Choroid plexus epithelial cell (primary cell): ENCODE data around the gene CROCC2.

ENCODE experiments used
- DNase-seq: peaks from one replicate; pipeline ENCODE4 v3.0.0-alpha.2; 2010; ENCODE audit warnings: low read depth
- H3K4me3 ChIP-seq: 2 replicates; pipeline ENCODE4 v1.5.1; 2011; ENCODE audit warnings: low read depth, mild to moderate bottlenecking, control low read depth, low read length, moderate library complexity
- TF ChIP-seq, protein P1 (sequence below): conservative IDR thresholded peaks from 2 replicates; pipeline ENCODE4 v1.5.1; 2011; ENCODE audit warnings: low read depth, mild to moderate bottlenecking, control low read depth, inconsistent platforms, low read length, moderate library complexity

Gene CROCC2

DNA sequence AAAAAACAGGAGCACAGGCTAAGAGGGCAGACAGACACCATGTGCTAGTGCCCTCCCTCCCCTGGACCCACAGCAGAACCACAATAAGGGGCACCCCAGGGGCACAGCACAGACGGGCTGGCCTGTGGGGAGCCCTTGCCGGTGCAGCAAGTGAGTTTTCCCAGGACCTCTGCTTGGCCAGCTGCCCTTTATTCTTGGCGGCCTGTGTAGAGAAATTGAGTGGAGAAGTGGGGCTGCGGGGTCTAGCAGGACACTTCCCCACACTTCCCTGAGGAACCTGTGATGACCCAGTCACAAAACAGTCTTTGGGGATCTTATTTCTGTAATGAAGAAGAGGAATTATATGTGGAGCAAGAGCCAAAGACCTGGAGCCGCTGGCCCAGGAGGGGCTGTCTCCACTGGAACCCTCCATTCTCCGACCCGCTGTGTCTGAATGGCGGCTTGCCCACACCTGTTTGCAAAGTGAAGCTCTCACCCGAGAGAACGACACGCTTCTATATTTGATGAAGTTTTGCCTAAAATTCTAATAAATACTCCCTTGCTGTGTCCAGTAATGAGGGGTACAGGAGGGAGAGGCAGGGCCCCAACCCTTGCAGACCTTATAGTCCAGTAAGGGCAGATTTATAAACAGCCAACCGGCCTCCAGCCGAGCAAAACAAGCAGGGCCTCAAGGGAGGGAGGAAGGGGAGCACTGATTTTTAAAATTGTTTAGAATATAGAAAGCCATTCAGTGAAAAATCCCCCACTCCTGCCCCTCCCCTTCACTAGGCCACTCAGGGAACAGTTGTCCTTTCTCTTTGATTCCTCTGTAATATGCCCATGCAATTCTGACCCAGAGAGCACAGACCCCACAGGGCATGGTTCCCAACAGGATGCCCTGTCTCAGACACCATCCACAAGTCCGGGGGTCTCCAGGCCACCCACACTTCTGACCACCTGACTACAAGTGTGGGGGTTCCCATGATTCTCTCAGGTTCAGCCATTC lies 47.6 kb downstream of the CROCC2 start:
- no peak overlapping the region for H3K4me3 ChIP-seq
- TF ChIP-seq, protein P1, sequence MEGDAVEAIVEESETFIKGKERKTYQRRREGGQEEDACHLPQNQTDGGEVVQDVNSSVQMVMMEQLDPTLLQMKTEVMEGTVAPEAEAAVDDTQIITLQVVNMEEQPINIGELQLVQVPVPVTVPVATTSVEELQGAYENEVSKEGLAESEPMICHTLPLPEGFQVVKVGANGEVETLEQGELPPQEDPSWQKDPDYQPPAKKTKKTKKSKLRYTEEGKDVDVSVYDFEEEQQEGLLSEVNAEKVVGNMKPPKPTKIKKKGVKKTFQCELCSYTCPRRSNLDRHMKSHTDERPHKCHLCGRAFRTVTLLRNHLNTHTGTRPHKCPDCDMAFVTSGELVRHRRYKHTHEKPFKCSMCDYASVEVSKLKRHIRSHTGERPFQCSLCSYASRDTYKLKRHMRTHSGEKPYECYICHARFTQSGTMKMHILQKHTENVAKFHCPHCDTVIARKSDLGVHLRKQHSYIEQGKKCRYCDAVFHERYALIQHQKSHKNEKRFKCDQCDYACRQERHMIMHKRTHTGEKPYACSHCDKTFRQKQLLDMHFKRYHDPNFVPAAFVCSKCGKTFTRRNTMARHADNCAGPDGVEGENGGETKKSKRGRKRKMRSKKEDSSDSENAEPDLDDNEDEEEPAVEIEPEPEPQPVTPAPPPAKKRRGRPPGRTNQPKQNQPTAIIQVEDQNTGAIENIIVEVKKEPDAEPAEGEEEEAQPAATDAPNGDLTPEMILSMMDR: no peak
- no peak for DNase-seq

DNA sequence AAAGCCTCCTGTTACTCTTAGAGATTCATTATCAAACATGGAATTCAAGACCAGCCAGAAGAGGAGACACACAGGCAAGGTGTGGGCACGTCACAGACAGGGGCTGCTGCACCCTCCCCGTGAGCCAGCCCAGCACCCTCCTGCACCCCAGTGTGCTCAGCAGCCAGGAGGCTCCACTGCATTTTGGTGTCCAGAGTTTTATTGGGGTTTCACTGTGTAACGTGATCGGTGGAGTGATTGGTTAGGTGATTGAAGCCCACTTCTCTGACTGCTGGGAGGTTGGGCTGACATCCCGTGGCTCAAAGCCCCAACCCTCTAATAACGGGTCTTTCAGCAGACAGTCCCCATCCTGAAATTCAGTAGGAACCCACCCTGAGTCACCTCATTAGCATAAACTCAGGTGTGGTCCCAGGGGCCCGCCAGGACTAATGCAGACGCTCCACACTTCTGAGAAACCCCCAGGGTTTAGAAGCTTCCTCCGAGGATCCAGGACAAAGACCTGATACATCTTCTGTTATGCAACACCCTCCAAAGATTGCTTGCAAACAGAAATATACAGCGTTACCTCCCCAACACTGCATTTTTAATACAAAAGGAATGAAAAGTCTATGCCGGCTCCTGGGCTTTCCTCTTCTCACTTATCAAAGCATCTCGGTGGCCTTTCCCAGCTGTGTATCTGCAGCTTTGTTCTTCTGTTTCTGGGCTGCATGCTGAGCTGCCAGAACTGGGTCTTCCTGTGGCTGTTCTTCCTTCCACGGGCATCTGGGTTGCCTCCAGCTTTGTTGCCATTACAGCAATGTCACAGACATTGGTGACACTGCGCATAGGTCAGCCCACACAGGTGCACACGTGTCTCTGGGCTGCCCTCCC lies 48.5 kb downstream of the CROCC2 start:
- peak; percentile 10 for DNase-seq

DNA sequence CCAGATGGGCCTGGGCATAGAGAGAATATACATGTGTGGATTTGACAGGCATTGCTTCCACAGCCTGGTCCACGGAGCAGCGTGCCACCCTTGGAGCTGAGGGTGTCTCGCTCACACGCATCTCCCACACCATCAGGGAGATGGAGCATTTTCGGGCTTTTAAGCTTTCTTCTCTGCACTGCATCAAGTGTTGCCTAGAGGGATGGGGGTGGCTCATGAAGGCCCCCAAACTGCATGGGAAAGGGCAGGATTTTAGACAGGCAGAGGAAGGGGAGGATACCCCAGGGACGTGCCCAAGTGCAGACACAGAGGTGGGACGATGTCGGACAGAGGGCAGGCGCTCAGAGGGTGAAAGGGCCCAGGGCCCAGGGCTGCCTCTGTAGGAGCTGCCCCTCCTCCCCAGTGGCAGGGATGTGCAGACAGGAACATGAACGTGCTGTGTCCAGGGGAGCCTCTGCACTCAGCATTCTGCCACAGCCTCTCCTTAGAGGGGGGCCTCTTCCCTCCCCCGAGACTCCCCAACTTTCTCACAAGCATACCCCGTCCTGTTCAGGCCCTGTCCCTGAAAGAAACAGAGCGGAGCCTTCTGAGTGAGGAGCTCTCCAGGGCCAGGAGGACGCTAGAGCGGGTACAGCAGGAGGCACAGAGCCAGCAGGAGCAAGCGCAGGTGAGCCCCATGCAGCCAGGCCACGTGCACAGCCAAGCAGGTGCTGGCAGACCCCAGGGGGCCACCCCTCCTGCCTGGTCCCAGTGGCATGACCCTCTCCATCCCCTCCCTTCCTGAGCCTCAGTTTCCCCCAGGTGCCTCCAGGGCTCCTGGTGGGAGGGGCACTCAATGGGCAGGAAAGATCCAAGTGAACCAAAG lies 49.4 kb downstream of the CROCC2 start:
- TF ChIP-seq, protein P1: no peak
- no peak for DNase-seq
- no peak overlapping the region for H3K4me3 ChIP-seq

More for the DNA sequence above, 48.5 kb downstream of the CROCC2 start:
- no peak overlapping the region for H3K4me3 ChIP-seq
- TF ChIP-seq, protein P1: no peak

DNA sequence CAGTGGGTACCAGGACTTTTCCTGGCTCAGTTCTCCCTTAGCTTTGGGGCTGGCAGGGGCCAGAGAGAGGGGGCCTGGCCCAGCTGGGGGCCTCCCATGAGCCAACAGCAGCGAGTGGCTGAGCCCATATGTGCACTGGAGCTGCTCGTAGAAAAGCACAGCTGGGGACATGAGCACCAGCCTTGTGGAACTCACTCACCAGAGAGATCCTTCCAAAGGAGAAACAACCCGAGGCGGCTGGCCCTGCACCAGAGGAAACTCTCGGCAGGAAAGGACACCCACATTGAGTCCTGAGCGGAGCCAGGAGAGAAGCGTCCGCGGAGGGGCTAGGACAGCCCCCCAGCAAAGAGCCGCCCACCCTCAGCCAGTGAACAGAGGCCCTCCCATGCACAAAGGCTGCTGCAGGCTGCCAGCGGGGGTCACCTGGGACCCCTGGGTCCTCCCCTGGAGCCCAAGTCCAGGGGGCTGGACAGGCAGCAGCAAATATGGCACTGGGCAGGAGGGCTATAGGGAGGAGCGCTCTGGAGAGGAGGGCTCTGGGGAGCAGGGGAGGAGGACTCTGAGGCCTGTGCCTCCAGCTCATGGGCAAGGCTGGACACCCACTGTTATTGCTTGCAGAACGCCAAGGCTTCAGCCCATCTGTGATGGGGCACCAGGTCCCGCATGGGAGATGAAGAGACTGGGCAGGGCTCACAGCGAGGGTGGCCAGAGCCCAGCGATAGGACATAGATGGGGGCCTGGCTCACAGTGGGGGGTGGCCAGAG lies 50.2 kb downstream of the CROCC2 start:
- DNase-seq: peak; percentile 23
- no peak overlapping the region for H3K4me3 ChIP-seq
- TF ChIP-seq, protein P1: no peak

DNA sequence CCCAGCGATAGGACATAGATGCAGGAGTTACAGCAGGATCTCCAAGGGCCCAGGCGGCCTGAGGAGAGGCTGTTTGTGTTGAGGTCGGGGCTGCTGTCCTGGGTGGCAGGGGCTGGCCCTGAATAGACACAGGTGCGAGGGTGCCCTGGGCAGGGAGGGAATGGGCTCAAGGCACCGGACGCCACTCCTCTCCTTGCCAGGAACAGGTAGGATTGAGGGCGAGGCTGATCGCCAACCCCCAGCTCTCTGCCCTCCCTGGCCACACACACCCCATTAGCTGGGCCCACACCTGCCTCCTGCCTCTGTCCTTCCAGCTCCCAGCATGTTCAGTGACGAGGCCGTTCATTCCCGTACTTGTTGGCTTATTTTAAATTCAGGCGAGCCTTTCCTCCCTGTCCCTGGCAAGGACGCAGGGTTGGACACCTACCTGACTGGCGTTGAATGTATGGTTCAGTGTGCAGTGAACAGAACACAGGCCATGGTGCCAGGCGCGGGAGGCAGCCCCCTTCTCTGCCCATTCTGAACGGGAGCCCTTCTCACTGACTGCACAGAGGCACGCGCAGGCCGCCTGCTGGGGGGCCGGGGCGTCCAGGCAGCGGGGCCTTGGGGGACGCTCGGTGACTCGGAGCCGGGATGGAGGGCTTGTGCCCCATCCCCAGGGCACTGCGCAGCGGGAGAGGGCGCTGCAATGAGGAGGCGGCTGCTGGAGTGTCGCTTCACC lies 51.0 kb downstream of the CROCC2 start:
- no peak overlapping the region for H3K4me3 ChIP-seq
- no peak for DNase-seq
- TF ChIP-seq, protein P1: no peak
